Measurements from ENCODE around the gene TWIST1.

GRCh38 chr7:19099924-19100323 lies 17.5 kb downstream of the TWIST1 start:
- TF ChIP-seq EZH2 (IDR thresholded peaks at IDR 0.05) (no peak), POLR2AphosphoS5 (IDR thresholded peaks at IDR 0.05; ENCODE audit: borderline replicate concordance, low read depth, low read length) (no peak; the same call in 1 of the 2 replicates)

Data from SK-N-MC (cell line).